ENCODE data around the gene LPIN1.

LPIN1 gene

DNA sequence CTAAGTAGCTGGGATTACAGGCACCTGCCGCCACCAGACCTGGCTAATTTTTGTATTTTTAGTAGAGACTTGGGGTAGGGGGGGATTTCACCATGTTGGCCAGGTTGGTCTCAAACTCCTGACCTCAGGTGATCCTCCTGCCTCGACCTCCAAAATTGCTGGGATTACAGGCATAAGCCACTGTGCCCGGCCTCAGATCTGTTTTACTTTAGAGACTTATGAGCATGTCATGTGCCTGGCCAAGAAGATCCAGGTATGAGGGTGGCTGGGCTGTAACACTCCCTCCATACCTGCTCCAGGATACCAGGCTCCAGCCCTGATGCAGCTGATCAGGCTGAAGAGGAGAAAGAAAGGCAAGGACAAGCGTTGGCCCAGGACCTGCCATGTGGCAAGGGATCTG lies 125.0 kb downstream of the LPIN1 start:
- DNase-seq, result no peak

GRCh38 chr2:11872247-11872947 lies 126.0 kb downstream of the LPIN1 start:
- no peak for DNase-seq

DNA sequence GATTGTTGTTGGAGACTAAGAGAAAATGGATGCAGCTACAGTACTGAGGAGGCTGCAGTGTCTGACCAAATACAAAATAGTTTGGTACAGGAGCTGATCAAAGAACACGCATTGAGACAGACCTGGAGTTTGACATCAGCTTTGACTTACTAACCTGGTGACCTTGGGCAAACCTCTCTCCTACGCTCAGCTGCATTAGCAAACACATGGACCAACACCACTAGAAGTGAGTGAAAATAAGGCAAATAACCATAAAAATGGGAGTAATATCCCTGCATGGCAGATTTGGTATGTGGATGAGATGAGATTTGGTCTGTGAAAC lies 126.5 kb downstream of the LPIN1 start:
- DNase-seq, result no peak

GRCh38 chr2:11873356-11874154 lies 127.1 kb downstream of the LPIN1 start:
- no peak for DNase-seq

GRCh38 chr2:11874861-11875260 lies 128.4 kb downstream of the LPIN1 start:
- DNase-seq, result no peak

GRCh38 chr2:11875481-11875880 lies 129.0 kb downstream of the LPIN1 start:
- DNase-seq, result no peak

GRCh38 chr2:11876436-11876835 lies 130.0 kb downstream of the LPIN1 start:
- no peak for DNase-seq

- DNase-seq, result no peak
These were observed 130.5 kb downstream of the LPIN1 start for GRCh38 chr2:11876889-11877288.
